Measurements from ENCODE around the gene TRAPPC5.

DNA sequence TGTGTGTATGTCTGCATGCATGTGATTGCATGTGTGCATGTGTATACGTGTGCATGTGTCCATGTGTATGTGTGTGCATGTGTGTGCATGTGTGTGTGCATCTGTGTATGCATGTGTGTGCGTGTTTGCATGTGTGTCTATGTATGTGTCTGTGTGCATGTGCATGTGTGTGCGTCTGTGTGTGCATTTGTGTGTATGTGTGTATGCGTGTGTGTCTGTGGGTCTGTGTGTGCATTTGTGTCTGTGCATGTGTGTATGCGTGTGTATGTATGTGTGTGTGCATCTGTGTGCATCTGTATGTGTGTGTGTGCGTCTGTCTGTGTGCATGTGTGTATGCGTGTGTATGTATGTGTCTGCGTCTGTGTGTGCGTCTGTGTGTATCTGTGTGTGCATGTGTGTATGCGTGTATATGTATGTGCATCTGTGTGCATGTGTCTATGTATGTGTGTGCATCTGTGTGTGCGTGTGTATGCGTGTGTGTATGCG is 40.7 kb upstream of the TRAPPC5 start:
- TF ChIP-seq MAX (IDR thresholded peaks at IDR 0.05; ENCODE audit: low read depth) (no peak), TCF12 (IDR thresholded peaks at IDR 0.05) (no peak), RFX5 (IDR thresholded peaks at IDR 0.05; ENCODE audit: low read length) (no peak), NRF1 (IDR thresholded peaks at IDR 0.05; ENCODE audit: low read depth, low read length) (no peak), EZH2phosphoT487 (IDR thresholded peaks at IDR 0.05; ENCODE audit: borderline replicate concordance, low read depth) (no peak), POLR2AphosphoS5 (IDR thresholded peaks at IDR 0.05; ENCODE audit: low read depth, low read length) (no peak), RXRA (IDR thresholded peaks at IDR 0.05; ENCODE audit: borderline replicate concordance, low read depth) (no peak), TEAD4 (IDR thresholded peaks at IDR 0.05; ENCODE audit: borderline replicate concordance, insufficient read depth) (no peak), EP300 (IDR thresholded peaks at IDR 0.05; ENCODE audit: borderline replicate concordance in 1 of 2, low read depth in 1 of 2, low read length in 1 of 2) (no peak), RAD21 (IDR thresholded peaks at IDR 0.05; ENCODE audit: low read length) (no peak), CHD2 (IDR thresholded peaks at IDR 0.05; ENCODE audit: low read length, partially characterized antibody) (no peak)
- TF ChIP-seq, protein P1, sequence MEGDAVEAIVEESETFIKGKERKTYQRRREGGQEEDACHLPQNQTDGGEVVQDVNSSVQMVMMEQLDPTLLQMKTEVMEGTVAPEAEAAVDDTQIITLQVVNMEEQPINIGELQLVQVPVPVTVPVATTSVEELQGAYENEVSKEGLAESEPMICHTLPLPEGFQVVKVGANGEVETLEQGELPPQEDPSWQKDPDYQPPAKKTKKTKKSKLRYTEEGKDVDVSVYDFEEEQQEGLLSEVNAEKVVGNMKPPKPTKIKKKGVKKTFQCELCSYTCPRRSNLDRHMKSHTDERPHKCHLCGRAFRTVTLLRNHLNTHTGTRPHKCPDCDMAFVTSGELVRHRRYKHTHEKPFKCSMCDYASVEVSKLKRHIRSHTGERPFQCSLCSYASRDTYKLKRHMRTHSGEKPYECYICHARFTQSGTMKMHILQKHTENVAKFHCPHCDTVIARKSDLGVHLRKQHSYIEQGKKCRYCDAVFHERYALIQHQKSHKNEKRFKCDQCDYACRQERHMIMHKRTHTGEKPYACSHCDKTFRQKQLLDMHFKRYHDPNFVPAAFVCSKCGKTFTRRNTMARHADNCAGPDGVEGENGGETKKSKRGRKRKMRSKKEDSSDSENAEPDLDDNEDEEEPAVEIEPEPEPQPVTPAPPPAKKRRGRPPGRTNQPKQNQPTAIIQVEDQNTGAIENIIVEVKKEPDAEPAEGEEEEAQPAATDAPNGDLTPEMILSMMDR (IDR thresholded peaks at IDR 0.05): no peak
